Stomach (tissue), 9 donors: ENCODE results near the gene FBXO17. TPM values are rescaled to one million over a fixed set of nuclear protein-coding genes. Genes with fewer than 3 reads are reported as not detected.

ENCODE experiments used
- DNase-seq, 2 donors: peaks; one replicate each; pipeline versions ENCODE4 v3.0.0 to v3.0.0-alpha.2; 2013 to 2019
- H3K27ac ChIP-seq, 5 donors: fragments of 200-600 bp in 4 of 5; sonication (generic) in 4 of 5; one replicate each; pipeline ENCODE4 v1.5.1; 2013 to 2019; ENCODE audit warnings: mild to moderate bottlenecking in 1 of 5, moderate library complexity in 1 of 5
- H3K27me3 ChIP-seq, 3 donors: fragments of 200-600 bp; sonication (generic); one replicate each; pipeline ENCODE4 v1.5.1; 2017 to 2019; ENCODE audit warnings: mixed run types in 1 of 3
- H3K36me3 ChIP-seq, 4 donors: fragments of 200-600 bp; sonication (generic); 1 replicate in 3 of 4; 2 replicates in 1 of 4; pipeline ENCODE4 v1.5.1; 2016 to 2019
- H3K4me1 ChIP-seq, 4 donors: fragments of 200-600 bp; sonication (generic); one replicate each; pipeline ENCODE4 v1.5.1; 2016 to 2019
- H3K4me3 ChIP-seq, 4 donors: fragments of 200-600 bp; sonication (generic) in 3 of 4; one replicate each; pipeline ENCODE4 v1.5.1; 2016 to 2019; ENCODE audit warnings: mild to moderate bottlenecking in 1 of 4
- H3K9me3 ChIP-seq, 4 donors: fragments of 200-600 bp; sonication (generic); one replicate each; pipeline ENCODE4 v1.5.1; 2016 to 2019
- EP300 ChIP-seq: sonication (generic); formaldehyde crosslinking; IDR thresholded peaks from one replicate; pipeline ENCODE4 v1.6.1; 2017; ENCODE audit warnings: antibody characterized with exemption
- POLR2A ChIP-seq, 4 donors: fragments of 450-650 bp; IDR thresholded peaks; one replicate each; pipeline ENCODE4 v1.6.1; 2016; ENCODE audit warnings: antibody characterized with exemption in 4 of 4, control low read depth in 2 of 4, mild to moderate bottlenecking in 1 of 4, moderate library complexity in 1 of 4
- POLR2AphosphoS5 ChIP-seq, 3 donors: sonication (generic); formaldehyde crosslinking; IDR thresholded peaks; one replicate each; pipeline ENCODE4 v1.6.1; 2016; ENCODE audit warnings: antibody characterized with exemption in 3 of 3
- WGBS, 5 donors: extraction: QIAGEN DNeasy Blood & Tissue Kit in 3 of 5; methylation state at CpG; one replicate each; pipeline versions ENCODE4 v1.1.5 to v1.1.7; 2013 to 2018; 5-methylcytosine and 5-hydroxymethylcytosine counted together
- intact Hi-C: fragments of 100-400 bp; cut with DNase I; formaldehyde crosslinking; loops from one replicate; pipeline ENCODE4 v1.15.1; 2023; ENCODE audit warnings: low total_unique reads
- polyA plus RNA-seq, 3 donors: library from polyadenylated mRNA; stranded (reverse); fragments of 200-250 nt; gene quantifications; one replicate each; pipeline ENCODE4 v1.2.3, GENCODE V29; 2013
- total RNA-seq, 5 donors: library from RNA; depleted of rRNA; stranded (reverse); fragments of >200 nt; gene quantifications; one replicate each; pipeline versions ENCODE4 v1.1.0 to v1.2.3, GENCODE V29; 2014 to 2016
- TF ChIP-seq, protein P1 (sequence below), 7 experiments: fragments of 450-650 bp in 4 of 7; fragments of 200-600 bp in 3 of 7; sonication (generic) in 3 of 7; IDR thresholded peaks; one replicate each; pipeline ENCODE4 v1.5.1; 2016 to 2019; ENCODE audit warnings: antibody characterized with exemption in 7 of 7, control low read depth in 2 of 7, mild to moderate bottlenecking in 1 of 7
- donor health status: healthy with polysubstance abuse.
- donor health status: Bipolar disorder and iron deficiency.
- donor health status: healthy.

Gene FBXO17
- total and polyA plus RNA-seq, 8 donors: 1.8 to 19.1 (median 6.6) TPM; not detected in 1

DNA sequence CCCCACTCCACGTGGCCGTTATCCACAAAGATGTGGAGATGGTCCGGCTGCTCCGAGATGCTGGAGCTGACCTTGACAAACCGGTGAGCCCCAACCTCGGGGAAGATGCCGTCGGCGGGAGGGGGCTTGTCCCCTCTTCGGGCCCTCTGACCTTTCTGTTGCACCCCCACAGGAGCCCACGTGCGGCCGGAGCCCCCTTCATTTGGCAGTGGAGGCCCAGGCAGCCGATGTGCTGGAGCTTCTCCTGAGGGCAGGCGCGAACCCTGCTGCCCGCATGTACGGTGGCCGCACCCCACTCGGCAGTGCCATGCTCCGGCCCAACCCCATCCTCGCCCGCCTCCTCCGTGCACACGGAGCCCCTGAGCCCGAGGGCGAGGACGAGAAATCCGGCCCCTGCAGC, 68.3 kb downstream of the FBXO17 start:
- Histone ChIP-seq H3K27me3 (peaks cover 0 to 15% (median 11%) of the 10 kb centered on the region in 3 donors), H3K4me3 (no peak overlapping the region), H3K36me3 (peaks cover 33 to 55% (median 49%) of the 10 kb centered on the region in 4 donors), H3K9me3 (no peaks in the 10 kb centered on the region), H3K4me1 (peaks cover 0 to 12% (median under 1%) of the 10 kb centered on the region in 4 donors), H3K27ac (no peak overlapping the region)
- 88 to 97% (median 94%) methylated on average over 21 to 29 of the region's 29 CpGs for WGBS, 5 donors
- DNase-seq: no peak
- TF ChIP-seq, protein P1, sequence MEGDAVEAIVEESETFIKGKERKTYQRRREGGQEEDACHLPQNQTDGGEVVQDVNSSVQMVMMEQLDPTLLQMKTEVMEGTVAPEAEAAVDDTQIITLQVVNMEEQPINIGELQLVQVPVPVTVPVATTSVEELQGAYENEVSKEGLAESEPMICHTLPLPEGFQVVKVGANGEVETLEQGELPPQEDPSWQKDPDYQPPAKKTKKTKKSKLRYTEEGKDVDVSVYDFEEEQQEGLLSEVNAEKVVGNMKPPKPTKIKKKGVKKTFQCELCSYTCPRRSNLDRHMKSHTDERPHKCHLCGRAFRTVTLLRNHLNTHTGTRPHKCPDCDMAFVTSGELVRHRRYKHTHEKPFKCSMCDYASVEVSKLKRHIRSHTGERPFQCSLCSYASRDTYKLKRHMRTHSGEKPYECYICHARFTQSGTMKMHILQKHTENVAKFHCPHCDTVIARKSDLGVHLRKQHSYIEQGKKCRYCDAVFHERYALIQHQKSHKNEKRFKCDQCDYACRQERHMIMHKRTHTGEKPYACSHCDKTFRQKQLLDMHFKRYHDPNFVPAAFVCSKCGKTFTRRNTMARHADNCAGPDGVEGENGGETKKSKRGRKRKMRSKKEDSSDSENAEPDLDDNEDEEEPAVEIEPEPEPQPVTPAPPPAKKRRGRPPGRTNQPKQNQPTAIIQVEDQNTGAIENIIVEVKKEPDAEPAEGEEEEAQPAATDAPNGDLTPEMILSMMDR (IDR thresholded peaks at IDR 0.05): no peak
- no peak for TF ChIP-seq EP300
- no peak for TF ChIP-seq POLR2A (IDR thresholded peaks at IDR 0.05)
- TF ChIP-seq POLR2AphosphoS5 (IDR thresholded peaks at IDR 0.05): no peak
- intact Hi-C loops: no loop called here

DNA sequence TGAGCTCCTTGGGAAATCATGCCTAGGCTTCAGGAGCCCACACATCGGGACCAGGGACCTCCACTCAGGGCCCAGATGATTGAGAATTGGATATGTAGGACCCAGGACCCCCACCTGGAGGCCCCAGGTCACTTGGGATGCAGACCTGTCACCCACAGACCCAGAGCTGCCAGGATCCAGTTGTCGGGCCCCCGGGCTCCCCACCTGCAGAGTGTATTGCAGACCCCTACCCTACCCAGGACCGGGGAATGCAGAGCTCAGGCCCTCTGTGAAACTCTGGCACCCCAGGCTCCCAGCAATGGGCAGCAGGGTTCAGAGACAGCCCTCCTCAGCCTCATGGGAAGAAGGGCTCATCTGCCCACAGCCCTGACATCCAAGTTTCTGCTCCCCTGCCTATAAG, 69.9 kb downstream of the FBXO17 start:
- intact Hi-C loops: no loop called here
- 95 to 100% (median 99%) methylated on average over 1 to 4 of the region's 4 CpGs for WGBS, 5 donors
- peaks cover 5 to 16% (median 12%) of the 10 kb centered on the region in 4 donors for H3K4me1 ChIP-seq
- no peak for DNase-seq
- no peaks in the 10 kb centered on the region for H3K9me3 ChIP-seq
- no peak overlapping the region for H3K4me3 ChIP-seq
- no peaks in the 10 kb centered on the region for H3K27me3 ChIP-seq
- no peak for TF ChIP-seq POLR2A (IDR thresholded peaks at IDR 0.05)
- TF ChIP-seq, protein P1 (IDR thresholded peaks at IDR 0.05): no peak
- TF ChIP-seq POLR2AphosphoS5 (IDR thresholded peaks at IDR 0.05): no peak
- TF ChIP-seq EP300: no peak
- peaks cover 33 to 55% (median 49%) of the 10 kb centered on the region in 4 donors for H3K36me3 ChIP-seq
- H3K27ac ChIP-seq: no peak overlapping the region

DNA sequence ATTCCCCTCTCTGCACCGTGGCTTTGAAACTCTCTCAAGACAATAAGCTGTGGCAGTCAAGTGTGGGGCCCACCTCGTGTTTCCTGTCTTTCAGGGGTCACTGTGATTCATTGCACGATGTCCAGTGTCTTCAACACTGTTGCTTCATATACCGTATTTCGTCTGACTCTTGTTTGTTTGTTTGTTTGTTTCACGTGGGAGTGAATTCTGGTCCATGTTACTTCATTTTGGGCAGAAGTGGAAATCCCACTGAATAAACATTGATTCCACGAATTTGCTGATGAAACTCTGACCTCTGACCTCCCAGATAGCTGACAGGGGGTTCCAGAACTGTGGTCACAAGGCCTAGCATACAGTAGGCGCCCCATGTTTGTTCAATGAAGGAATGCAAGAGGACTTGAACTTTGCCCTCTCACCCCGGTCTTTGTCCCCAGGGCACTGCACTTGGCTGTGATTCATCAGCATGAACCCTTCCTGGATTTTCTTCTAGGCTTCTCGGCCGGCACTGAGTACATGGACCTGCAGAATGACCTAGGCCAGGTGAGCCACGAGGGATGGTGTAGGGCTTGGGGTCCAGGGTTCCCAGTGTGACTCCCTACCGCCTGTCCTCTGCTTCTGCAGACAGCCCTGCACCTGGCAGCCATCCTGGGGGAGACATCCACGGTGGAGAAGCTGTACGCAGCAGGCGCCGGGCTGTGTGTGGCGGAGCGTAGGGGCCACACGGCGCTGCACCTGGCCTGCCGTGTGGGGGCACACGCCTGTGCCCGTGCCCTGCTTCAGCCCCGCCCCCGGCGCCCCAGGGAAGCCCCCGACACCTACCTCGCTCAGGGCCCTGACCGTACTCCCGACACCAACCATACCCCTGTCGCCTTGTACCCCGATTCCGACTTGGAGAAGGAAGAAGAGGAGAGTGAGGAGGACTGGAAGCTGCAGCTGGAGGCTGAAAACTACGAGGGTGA, 70.7 kb downstream of the FBXO17 start:
- Histone ChIP-seq H3K4me3 (no peak overlapping the region), H3K9me3 (no peaks in the 10 kb centered on the region), H3K27me3 (no peaks in the 10 kb centered on the region), H3K4me1 (peaks cover 5 to 20% (median 15%) of the 10 kb centered on the region in 4 donors), H3K27ac (no peak overlapping the region), H3K36me3 (peaks cover 33 to 55% (median 49%) of the 10 kb centered on the region in 4 donors)
- intact Hi-C loops: no loop called here
- TF ChIP-seq, protein P1 (IDR thresholded peaks at IDR 0.05): no peak
- TF ChIP-seq POLR2A (IDR thresholded peaks at IDR 0.05) (no peak), POLR2AphosphoS5 (IDR thresholded peaks at IDR 0.05) (no peak), EP300 (no peak)
- no peak for DNase-seq
- 87 to 90% (median 88%) methylated on average over 32 to 35 of the region's 35 CpGs for WGBS, 5 donors

DNA sequence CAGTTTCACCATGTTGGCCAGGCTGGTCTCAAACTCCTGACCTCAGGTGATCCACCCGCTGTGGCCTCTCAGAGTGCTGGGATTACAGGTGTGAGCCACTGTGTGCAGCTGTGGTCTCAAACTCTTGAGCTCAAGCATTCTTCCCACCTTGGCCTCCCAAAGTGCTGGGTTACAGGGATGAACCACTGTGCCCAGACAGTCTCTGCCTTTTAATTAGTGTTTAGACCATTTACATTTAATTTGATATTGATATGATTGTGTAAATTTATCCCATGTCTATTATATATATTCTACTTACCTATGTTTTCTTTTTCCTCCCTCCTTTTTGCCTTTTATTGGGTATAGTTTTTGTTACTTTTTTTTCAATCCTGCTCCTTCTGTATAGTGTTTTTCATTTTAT, 73.9 kb downstream of the FBXO17 start:
- H3K4me3 ChIP-seq: no peak overlapping the region

More for the DNA sequence above, 73.9 kb downstream of the FBXO17 start:
- no peak for TF ChIP-seq POLR2AphosphoS5 (IDR thresholded peaks at IDR 0.05)
- TF ChIP-seq POLR2A (IDR thresholded peaks at IDR 0.05): no peak
- no peak for TF ChIP-seq EP300
- TF ChIP-seq, protein P1 (IDR thresholded peaks at IDR 0.05): no peak
- intact Hi-C loops: no loop called here
- no peaks in the 10 kb centered on the region for H3K9me3 ChIP-seq
- H3K4me1 ChIP-seq: peaks cover 20 to 43% (median 34%) of the 10 kb centered on the region in 4 donors
- WGBS, 5 donors: 98 to 100% (median 100%) methylated on average over 1 of the region's 1 CpG
- no peak for DNase-seq
- H3K27me3 ChIP-seq: no peaks in the 10 kb centered on the region
- no peak overlapping the region for H3K27ac ChIP-seq
- H3K36me3 ChIP-seq: peaks cover 16 to 28% (median 23%) of the 10 kb centered on the region in 4 donors
